ENCODE measurements around the gene ERVH48-1.
"Not testable (repeated sequence)": the region's sequence is repeated elsewhere in the genome, so short reads cannot be mapped to it uniquely, and the experiment has no call there.

ERVH48-1 gene

DNA sequence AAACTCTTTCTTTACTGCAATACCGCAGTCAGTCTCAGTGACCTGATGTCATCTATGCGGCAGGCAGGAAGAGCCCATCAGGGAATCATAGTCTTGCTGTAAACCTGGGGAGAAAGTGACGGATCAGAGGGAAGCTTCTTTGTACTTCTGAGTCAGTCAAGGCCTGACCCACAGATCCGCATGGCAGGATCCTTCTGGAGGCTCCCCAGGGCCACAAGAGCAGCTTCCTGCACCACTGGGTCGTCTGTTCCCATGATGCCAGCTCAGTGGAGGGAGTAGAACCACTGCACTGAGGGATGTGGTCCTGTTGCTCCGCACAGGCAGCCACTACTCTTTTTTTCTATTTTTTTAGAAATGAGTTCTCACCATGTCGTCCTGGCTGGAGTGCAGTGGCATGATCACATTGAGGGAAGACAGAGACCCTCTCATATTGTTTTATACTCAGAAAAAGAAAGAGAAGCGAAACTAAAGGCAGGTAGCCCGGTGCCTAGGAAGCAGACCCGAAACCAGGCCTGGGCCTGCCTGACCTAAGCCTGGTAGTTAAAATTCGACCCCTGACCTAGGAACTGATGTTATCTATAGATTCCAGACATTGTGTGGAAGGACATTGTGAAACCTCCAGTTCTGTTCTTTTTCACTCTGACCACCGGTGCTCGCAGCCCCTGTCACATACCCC, 6.3 kb upstream of the ERVH48-1 start:
- H3K4me3 ChIP-seq (ENCODE audit: low read depth, low read length): no peak overlapping the region
- DNase-seq (ENCODE audit: low read depth): no peak
- TF ChIP-seq, protein P1, sequence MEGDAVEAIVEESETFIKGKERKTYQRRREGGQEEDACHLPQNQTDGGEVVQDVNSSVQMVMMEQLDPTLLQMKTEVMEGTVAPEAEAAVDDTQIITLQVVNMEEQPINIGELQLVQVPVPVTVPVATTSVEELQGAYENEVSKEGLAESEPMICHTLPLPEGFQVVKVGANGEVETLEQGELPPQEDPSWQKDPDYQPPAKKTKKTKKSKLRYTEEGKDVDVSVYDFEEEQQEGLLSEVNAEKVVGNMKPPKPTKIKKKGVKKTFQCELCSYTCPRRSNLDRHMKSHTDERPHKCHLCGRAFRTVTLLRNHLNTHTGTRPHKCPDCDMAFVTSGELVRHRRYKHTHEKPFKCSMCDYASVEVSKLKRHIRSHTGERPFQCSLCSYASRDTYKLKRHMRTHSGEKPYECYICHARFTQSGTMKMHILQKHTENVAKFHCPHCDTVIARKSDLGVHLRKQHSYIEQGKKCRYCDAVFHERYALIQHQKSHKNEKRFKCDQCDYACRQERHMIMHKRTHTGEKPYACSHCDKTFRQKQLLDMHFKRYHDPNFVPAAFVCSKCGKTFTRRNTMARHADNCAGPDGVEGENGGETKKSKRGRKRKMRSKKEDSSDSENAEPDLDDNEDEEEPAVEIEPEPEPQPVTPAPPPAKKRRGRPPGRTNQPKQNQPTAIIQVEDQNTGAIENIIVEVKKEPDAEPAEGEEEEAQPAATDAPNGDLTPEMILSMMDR (IDR thresholded peaks at IDR 0.05; ENCODE audit: low read depth, low read length, missing control alignments): no peak

DNA sequence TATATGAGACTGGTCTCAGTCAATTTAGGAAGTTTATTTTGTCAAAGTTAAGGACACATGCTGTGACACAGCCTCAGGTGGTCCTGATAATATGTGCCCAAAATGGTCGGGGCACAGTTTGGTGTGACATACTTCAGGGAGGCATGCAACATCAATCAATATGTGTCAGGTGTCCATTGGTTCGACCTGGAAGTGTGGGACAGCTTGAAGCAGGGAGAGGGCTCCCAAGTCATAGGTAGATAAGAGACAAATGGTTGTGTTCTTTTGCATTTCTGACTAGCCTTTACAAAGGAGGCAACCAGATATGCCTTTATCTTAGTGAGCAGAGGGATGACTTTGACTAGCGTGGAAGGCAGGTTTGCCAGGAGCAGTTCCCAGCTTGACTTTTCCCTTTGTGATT, 4.5 kb upstream of the ERVH48-1 start:
- DNase-seq (ENCODE audit: low read depth): no peak
- H3K4me3 ChIP-seq (ENCODE audit: low read depth, low read length): no peak overlapping the region
- TF ChIP-seq, protein P1 (IDR thresholded peaks at IDR 0.05; ENCODE audit: low read depth, low read length, missing control alignments): no peak

DNA sequence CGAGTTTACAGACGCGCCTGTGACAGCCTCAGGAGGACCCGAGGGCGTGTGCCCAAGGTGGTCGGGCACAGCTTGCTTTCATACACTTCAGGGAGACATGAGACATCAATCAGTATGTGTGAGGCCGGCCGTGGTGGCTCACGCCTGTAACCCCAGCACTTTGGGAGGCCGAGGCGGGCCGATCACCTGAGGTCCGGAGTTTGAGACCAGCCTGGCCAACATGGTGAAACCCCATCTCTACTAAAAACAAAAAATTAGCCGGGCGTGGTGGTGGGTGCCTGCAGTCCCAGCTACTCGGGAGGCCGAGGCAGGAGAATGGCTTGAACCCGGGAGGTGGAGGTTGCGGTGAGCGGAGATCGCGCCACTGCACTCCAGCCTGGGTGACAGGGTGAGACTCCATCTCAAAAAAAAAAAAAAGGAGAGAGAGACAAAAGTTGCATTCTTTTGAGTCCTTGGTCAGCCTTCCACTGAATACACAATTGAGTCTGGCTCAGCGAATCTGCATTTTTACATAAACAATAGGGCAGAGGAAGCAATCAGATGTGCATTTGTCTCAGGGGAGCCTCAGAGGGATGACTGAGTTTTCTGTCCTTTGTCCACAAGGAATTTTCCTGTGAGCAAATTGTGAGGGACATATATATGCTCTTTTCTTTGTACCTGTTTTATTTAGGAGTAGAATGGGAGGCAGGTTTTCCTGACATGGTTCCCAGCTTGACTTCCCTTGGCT, 2.2 kb upstream of the ERVH48-1 start:
- H3K4me3 ChIP-seq (ENCODE audit: low read depth, low read length); DNase-seq (ENCODE audit: low read depth): not testable (repeated sequence)

DNA sequence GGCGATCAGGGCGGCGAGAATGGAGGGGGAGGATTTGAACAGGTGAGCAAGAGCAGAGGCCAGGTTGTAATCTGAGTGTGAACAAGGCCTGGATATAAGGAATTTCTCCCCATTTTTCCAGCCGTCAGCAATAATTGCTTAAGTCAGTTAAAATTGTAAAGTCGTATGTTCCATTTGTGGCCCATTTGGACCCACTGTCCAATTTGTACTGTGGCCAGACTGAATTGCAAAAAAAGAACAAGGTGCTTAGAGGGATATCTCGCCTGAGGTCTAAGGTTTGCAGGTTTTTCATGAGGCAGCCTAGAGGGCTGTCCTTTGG, 1.0 kb downstream of the ERVH48-1 start:
- H3K4me3 ChIP-seq (ENCODE audit: low read depth, low read length): no peak overlapping the region
- no peak for DNase-seq (ENCODE audit: low read depth)
- TF ChIP-seq, protein P1 (IDR thresholded peaks at IDR 0.05; ENCODE audit: low read depth, low read length, missing control alignments): no peak

DNA sequence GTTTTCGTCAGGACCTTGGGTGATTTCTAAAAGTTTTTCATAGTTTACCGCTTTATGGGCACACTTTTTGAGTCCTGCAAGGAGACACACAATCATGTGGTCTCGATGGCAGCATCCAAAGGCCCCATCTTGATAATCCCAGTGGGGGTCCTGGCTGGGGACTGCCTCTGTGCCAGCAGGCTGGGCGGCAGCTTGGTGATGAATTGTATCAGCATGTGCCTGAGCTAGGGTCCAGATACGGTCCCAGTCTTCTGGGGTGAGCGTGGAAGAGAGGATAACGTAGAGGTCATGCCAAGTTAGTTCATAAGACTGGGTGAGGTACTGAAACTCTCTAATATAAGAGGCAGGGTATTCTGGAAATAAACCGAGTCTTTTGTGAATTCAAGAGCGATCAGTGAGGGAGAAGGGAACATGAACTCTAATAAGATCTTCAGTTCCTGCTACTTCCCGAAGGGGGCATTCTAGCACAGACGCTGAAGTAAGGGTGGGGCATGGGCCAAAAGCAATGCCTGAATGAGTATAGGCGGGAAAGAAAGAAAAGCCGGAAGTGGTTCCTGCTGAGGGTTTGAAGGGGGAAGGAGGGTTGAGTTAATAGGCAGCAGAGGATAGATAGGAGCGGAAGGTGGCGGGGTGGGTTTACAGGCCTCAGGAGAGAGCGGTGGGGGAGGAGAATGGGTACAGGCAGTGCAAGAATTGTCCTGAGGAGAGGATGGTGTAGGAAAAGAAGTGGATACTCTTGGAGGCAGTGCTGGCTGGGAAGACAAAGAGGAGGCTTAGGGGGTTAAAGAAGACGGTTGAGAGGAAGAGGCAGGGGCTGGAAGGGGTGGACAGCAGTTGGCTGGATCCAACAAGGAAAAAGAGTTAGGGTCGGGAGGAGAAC, 1.6 kb downstream of the ERVH48-1 start:
- TF ChIP-seq, protein P1 (IDR thresholded peaks at IDR 0.05; ENCODE audit: low read depth, low read length, missing control alignments): peak; percentile 82
- peak; percentile 84 for DNase-seq (ENCODE audit: low read depth)
- no peak overlapping the region for H3K4me3 ChIP-seq (ENCODE audit: low read depth, low read length)

DNA sequence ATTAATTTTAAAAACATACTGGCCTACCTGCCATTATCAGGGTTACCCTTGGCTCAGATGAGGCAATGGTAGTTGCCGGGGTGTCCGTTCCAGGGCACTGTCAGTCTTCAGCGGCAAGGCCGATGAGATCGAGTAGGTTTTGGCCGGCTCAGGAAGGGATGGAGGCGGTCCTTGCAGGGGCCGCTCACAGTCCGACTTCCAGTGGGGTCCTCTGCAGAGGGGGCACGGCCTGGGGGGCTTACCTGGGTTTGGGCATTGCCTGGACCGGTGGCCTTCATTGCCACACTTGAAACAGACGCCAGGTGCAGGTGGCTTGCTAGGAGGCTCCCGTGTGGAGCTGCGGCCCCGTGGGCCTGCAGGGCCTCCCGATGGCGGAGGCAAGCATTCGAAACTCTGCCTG, 2.5 kb downstream of the ERVH48-1 start:
- H3K4me3 ChIP-seq (ENCODE audit: low read depth, low read length): no peak overlapping the region
- TF ChIP-seq, protein P1 (IDR thresholded peaks at IDR 0.05; ENCODE audit: low read depth, low read length, missing control alignments): no peak
- no peak for DNase-seq (ENCODE audit: low read depth)

DNA sequence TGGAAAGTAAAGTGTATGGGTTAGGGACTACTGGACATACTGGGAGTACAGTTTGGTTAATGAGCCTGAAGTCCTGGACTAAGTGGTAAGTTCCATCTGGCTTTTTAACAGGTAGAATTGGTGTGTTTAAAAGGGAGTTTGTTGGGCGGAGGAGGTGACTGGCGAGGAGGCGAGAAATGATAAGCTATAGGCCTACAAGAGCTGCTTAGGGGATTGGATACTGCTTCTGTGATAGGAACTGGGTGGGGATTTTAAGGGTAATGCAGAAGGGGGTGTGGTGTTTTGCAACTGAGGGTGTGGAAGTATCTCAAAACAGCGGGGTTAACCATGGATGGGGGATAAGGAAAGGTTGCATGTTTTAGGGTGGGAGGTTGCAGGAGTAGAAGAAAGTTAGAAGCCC, 3.5 kb downstream of the ERVH48-1 start:
- no peak overlapping the region for H3K4me3 ChIP-seq (ENCODE audit: low read depth, low read length)
- TF ChIP-seq, protein P1 (IDR thresholded peaks at IDR 0.05; ENCODE audit: low read depth, low read length, missing control alignments): no peak

More for the DNA sequence above, 3.5 kb downstream of the ERVH48-1 start:
- DNase-seq (ENCODE audit: low read depth): no peak
